K562 treated with DMSO at 1 percent for 4 hours (cell line): ENCODE results near the gene CDC34. TPM values are rescaled to one million over a fixed set of nuclear protein-coding genes. Genes with fewer than 3 reads are reported as not detected.

Experiments used
- total RNA-seq: library from RNA; unstranded; fragments of 300-600 nt; gene quantifications from 2 replicates; pipeline ENCODE4 v1.2.3, GENCODE V29; 2022; ENCODE audit not compliant: insufficient read depth

The CDC34 gene, protein sequence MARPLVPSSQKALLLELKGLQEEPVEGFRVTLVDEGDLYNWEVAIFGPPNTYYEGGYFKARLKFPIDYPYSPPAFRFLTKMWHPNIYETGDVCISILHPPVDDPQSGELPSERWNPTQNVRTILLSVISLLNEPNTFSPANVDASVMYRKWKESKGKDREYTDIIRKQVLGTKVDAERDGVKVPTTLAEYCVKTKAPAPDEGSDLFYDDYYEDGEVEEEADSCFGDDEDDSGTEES
- 146 TPM in 2 replicates for total RNA-seq

DNA sequence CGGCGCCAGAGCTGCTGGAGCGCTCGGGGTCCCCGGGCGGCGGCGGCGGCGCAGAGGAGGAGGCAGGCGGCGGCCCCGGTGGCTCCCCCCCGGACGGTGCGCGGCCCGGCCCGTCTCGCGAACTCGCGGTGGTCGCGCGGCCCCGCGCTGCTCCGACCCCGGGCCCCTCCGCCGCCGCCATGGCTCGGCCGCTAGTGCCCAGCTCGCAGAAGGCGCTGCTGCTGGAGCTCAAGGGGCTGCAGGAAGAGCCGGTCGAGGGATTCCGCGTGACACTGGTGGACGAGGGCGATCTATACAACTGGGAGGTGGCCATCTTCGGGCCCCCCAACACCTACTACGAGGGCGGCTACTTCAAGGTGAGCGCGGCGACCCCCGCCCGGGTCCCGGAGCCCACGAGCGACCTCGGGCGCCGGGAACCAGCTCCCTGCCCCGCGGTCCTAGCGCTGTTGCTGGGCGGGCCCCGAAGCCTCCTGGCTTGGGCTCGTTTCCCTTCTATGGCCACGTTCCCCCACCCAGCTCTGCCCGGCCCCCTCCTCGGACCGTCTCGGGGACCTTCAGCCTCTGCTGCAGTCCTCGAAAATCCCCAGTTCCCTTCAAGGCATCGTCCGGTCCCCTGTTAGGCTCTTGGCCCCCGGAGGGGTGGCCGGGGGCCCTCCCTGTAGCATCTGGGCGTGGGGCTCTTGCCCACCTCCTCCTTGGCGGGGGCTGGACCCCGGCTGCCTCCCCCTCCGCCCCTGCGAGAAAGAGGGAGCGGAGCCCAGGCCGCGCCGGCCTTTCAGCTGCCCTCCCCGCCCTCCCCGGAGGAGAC, at the start of gene CDC34:
CDC34 (plus strand) TSS at position 8 of the 808 bp plus-strand sequence; CDS start at position 180, 172 bp downstream.

DNA sequence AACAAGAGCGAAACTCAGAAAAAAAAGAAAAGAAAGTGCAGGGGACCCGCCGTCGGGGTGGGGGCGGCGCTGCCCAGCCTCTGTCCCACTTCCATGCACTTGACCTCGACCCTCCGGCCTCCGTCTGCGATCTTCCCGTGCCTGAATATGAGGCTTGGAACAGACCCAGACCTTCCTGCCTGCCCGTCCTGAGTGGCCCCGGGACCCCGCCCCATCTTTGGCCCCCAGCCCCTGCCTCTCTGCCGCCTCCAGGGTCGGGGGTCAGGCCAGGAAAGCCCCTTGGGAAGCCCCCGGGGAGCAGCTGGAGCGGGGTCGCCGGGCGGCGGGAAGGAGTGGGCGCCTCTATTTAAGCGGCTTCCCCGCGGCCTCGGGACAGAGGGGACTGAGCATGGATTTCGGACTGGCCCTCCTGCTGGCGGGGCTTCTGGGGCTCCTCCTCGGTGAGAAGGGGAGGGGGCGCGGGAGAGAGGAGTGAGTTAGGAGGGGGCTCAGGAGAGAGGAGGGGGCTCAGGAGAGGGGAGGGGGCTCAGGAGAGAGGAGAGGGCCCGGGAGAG, 35.4 kb upstream of the CDC34 start, which contains the start of gene MADCAM1:
MADCAM1 (plus strand) TSS at position 375 of the 554 bp plus-strand sequence; CDS start at position 389, 14 bp downstream.

DNA sequence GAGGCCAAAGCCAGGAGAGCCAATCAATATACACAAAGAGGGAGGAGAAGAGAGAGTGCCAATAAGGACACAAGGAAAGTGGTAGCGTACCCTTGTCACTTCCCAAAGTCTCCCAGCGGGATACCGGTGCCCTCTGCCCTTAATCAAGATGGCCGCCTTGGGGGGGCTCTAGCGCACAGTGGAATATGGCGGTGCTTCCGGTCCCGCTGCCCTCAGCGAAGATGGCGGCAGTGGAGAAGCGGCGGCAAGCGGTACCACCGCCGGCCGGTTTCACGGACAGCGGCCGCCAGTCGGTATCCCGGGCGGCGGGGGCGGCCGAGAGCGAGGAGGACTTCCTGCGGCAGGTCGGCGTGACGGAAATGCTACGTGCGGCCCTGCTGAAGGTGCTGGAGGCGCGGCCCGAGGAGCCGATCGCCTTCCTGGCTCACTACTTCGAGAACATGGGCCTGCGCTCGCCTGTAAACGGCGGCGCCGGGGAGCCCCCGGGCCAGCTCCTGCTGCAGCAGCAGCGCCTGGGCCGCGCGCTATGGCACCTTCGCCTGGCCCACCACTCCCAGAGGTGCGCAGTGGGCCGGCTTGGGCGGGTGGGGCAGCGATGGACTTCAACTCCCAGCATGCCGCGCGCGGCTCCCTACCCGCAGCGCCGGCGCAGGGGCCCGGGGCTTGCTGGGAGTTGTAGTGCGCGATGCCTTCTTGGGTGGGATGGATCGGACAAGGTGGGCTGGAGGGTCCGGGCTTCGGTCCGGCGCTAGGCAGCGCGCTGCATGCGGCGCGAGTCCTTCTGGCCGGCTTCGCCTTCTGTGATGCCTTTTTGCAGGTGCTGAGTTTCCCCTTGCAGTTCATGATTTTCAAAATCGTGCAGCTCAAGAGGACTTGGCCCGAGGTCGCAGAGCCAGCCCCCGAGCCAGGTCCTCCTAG, 24.0 kb upstream of the CDC34 start, which contains the start of gene TPGS1:
TPGS1 (plus strand) TSS at position 212 of the 918 bp plus-strand sequence; CDS start at position 222, 10 bp downstream.

DNA sequence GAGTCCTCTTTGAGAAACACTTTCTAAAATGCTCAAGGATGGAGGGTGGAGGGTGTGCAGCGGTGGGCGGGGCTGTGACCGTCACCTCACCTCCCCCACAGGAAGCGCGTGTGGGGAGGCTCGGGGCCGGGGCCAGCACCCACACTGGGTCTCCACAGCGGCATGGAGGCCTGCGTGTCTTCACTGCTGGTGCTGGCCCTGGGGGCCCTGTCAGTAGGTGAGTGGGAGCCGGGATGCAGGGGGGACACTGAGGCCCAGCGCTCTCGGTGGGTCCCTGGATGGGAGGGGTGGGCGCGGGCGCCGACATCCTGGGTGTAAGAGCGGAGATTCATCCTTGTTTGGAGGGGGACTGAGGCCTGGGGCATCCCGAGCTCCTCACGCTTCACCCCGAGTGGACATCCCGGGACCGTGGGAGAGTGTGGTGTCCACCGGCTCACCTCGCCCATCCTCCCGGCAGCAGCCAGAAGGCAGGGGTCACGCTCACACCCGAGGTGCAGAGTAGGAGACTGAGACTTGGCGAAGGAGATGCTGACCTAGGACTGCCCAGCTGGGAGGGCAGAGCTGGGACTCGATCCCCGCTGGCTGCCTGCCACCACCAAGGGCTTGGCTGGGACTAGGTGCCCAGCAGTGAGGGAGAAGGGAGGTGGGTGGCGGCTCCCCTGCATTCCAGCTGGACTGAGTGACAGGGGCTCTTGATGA, 12.5 kb downstream of the CDC34 start, which contains the start of gene GZMM:
GZMM (plus strand) TSS at position 144 of the 699 bp plus-strand sequence; CDS start at position 163, 19 bp downstream.

DNA sequence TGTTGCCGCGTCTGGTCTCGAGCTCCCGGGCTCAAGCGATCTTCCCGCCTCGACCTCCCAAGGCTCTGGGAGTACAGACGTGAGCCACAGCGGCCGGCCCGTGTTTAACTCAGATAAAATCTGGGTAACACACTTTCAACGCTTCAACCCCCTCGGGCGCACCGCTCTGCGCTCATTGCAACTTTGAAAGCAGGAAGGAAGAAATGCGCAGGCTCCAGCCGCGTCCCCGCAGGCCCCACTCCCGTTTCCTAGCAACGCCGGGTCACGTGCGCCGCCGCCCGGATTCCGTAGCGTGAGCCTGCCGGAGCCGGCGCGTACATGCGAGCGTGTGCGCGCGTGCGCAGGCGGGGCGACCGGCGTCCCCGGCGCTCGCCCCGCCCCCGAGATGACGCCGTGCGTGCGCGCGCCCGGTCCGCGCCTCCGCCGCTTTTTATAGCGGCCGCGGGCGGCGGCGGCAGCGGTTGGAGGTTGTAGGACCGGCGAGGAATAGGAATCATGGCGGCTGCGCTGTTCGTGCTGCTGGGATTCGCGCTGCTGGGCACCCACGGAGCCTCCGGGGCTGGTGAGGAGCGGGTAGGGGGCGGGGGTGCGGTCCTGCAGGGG, 40.7 kb downstream of the CDC34 start, which contains the start of gene BSG:
BSG (plus strand) TSS at position 457 of the 603 bp plus-strand sequence; CDS start at position 496, 39 bp downstream.

DNA sequence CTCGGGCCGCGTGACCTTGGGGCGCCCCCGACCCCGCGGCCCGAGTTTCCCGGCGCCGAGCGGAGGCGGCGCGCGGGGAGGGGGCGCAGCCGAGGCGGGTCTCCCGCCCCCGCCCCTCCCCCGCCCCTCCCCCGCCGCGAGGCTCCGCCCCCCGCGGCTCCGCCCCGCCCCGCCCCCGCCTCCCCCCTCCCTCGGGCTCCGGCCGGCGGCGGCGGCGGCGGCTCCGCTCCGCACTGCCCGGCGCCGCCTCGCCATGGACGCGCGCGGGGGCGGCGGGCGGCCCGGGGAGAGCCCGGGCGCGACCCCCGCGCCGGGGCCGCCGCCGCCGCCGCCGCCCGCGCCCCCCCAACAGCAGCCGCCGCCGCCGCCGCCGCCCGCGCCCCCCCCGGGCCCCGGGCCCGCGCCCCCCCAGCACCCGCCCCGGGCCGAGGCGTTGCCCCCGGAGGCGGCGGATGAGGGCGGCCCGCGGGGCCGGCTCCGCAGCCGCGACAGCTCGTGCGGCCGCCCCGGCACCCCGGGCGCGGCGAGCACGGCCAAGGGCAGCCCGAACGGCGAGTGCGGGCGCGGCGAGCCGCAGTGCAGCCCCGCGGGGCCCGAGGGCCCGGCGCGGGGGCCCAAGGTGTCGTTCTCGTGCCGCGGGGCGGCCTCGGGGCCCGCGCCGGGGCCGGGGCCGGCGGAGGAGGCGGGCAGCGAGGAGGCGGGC, 58.3 kb downstream of the CDC34 start, which contains the start of gene HCN2:
HCN2 (plus strand) TSS at position 189 of the 703 bp plus-strand sequence; CDS start at position 254, 65 bp downstream.

Other genes with a start within 250 kb of the CDC34 start
- gene PLPP2, start 240.4 kb upstream of the CDC34 start, total RNA-seq = not detected in 2 replicates
- gene MIER2, start 187.0 kb upstream of the CDC34 start, total RNA-seq = 25.1 and 26.2 TPM in 2 replicates
- gene C2CD4C, start 122.6 kb upstream of the CDC34 start, total RNA-seq = not detected in 2 replicates
- 1.4 and 2.2 TPM in 2 replicates for gene SHC2, start 70.7 kb upstream of the CDC34 start, total RNA-seq
- 0.88 TPM in 1 of 2 replicates, not detected in the other for gene MADCAM1, start 35.3 kb upstream of the CDC34 start, total RNA-seq
- gene TPGS1, start 24.3 kb upstream of the CDC34 start, total RNA-seq = 47.3 and 59.6 TPM in 2 replicates
- 1.5 and 1.9 TPM in 2 replicates for gene GZMM, start 12.3 kb downstream of the CDC34 start, total RNA-seq
- 581 and 603 TPM in 2 replicates for gene BSG, start 40.8 kb downstream of the CDC34 start, total RNA-seq
- gene HCN2, start 58.1 kb downstream of the CDC34 start, total RNA-seq = 3.0 and 3.1 TPM in 2 replicates
- 69.0 and 77.4 TPM in 2 replicates for gene POLRMT, start 101.8 kb downstream of the CDC34 start, total RNA-seq
- gene FGF22, start 108.1 kb downstream of the CDC34 start, total RNA-seq = 1.3 TPM in 1 of 2 replicates, not detected in the other
- 72.9 and 88.4 TPM in 2 replicates for gene RNF126, start 131.5 kb downstream of the CDC34 start, total RNA-seq
- gene FSTL3, start 144.6 kb downstream of the CDC34 start, total RNA-seq = 4.9 and 8.9 TPM in 2 replicates
- gene PRSS57, start 163.7 kb downstream of the CDC34 start, total RNA-seq = 55.9 and 66.7 TPM in 2 replicates
- gene PALM, start 177.2 kb downstream of the CDC34 start, total RNA-seq = 12.2 and 17.7 TPM in 2 replicates
- gene MISP, start 219.4 kb downstream of the CDC34 start, total RNA-seq = not detected in 2 replicates